ENCODE measurements around the gene RNPEPL1.

The RNPEPL1 gene

DNA sequence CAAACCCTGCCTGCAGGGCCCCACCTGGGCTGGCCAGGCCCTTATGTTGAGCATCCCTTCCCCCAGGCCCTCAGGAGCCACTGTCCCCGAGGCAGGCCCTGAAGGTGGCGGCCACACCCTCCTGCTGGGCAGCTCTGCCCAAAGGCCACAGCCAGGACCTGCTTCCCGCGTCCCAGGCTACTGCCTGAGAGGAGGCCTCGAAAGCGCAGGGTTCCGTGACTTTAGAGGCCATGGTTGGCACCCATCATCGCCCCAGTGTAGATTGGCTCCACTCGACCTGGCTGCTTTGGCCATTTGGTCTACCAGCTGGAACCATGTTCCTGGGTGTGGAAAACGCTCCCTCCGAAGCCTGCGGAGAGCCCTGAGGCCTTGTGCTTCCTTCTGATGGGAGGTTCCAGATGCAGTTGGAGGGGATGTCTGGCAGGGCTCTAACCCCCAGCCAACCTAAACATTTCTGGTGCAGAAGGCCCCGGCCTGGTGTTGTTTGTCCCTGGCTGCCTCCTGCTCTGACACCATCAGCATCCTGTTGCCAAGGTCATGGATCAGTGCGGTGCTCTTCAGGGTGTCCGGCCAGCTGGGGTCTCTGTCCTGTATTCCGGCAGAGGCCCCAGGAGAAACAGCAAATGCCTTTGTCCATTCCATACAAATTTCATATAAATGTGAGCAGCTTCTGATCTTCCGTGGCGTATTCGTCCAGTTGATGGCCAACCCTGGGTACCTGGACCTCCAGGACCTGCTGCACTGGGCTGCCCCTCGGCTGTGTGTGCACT, 33.0 kb downstream of the RNPEPL1 start:
- Histone ChIP-seq H3K27ac (ENCODE audit: low read length) (no peak overlapping the region), H3K27me3 (ENCODE audit: control insufficient read depth in 1 of 2, insufficient read depth in 2 of 2, low read length in 2 of 2) (no peaks in the 10 kb centered on the region), H3K36me3 (ENCODE audit: control insufficient read depth in 2 of 2, insufficient read depth in 2 of 2, low read length in 2 of 2) (peaks cover 0 to 10% of the 10 kb centered on the region in 2 donors), H3K4me3 (ENCODE audit: low read length in 2 of 2) (no peak overlapping the region), H3K9ac (ENCODE audit: low read length in 2 of 2) (no peak overlapping the region), H3K4me1 (ENCODE audit: control insufficient read depth, insufficient read depth, low read length) (peaks cover 13% of the 10 kb centered on the region), H3K9me3 (ENCODE audit: control insufficient read depth in 2 of 2, low read length in 2 of 2) (no peaks in the 10 kb centered on the region)

DNA sequence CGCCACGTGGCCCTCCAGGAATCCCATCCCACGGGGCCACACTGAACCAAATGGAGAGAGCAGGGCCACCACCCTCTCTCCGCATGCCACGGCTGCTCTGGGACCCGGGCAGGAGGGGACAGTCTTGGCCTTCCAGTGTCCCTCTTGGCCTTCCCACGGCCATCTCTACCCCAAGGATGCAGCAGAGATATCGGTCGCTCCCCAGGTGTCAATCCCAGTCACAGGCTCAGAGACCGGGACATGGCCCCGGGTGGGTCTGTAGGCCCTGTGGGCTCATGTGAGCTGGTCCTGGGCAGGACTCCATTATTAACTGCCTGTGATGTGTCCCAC, 33.5 kb downstream of the RNPEPL1 start:
- Histone ChIP-seq H3K36me3 (ENCODE audit: control insufficient read depth in 2 of 2, insufficient read depth in 2 of 2, low read length in 2 of 2) (peaks cover 0 to 10% of the 10 kb centered on the region in 2 donors), H3K4me3 (ENCODE audit: low read length in 2 of 2) (no peak overlapping the region), H3K27ac (ENCODE audit: low read length) (no peak overlapping the region), H3K4me1 (ENCODE audit: control insufficient read depth, insufficient read depth, low read length) (peaks cover 8% of the 10 kb centered on the region), H3K9me3 (ENCODE audit: control insufficient read depth in 2 of 2, low read length in 2 of 2) (no peaks in the 10 kb centered on the region), H3K27me3 (ENCODE audit: control insufficient read depth in 1 of 2, insufficient read depth in 2 of 2, low read length in 2 of 2) (no peaks in the 10 kb centered on the region), H3K9ac (ENCODE audit: low read length in 2 of 2) (no peak overlapping the region)

DNA sequence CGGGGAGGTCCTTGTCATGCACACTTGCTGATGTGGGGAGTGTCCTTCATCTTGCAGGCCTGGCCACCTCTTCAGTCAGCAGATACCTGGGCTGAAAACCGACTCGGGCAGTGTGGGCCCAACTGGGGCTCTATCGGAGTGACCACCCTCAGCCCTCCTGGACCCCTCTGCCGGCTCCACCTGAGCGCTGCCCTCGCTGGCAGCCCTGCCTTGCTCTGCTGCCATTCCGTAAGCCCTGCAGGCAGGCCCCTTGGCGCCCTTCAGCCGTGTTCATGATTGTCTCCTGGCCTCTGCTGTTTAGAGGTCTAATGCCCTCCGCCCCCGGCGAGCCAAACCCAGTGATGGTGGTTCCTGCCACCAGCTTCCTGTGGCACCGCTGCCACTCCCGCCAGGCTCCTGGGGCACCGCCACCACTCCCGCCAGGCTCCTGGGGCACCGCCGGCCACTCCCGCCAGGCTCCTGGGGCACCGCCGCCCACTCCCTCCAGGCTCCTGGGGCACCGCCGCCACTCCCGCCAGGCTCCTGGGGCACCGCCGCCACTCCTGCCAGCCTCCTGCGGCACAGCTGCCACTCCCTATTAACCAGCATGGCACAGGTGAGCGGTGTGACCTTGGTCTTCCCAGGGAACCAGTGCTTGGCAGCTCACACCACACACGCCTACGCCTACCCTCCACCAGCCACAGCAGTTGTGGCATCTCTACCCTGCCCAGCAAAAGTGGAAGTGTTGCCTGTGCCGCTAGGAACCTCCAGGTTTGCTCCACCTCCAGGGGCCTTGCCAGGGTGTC, 34.2 kb downstream of the RNPEPL1 start:
- Histone ChIP-seq H3K36me3 (ENCODE audit: control insufficient read depth in 2 of 2, insufficient read depth in 2 of 2, low read length in 2 of 2) (peaks cover 0 to 10% of the 10 kb centered on the region in 2 donors), H3K27ac (ENCODE audit: low read length) (no peak overlapping the region)

DNA sequence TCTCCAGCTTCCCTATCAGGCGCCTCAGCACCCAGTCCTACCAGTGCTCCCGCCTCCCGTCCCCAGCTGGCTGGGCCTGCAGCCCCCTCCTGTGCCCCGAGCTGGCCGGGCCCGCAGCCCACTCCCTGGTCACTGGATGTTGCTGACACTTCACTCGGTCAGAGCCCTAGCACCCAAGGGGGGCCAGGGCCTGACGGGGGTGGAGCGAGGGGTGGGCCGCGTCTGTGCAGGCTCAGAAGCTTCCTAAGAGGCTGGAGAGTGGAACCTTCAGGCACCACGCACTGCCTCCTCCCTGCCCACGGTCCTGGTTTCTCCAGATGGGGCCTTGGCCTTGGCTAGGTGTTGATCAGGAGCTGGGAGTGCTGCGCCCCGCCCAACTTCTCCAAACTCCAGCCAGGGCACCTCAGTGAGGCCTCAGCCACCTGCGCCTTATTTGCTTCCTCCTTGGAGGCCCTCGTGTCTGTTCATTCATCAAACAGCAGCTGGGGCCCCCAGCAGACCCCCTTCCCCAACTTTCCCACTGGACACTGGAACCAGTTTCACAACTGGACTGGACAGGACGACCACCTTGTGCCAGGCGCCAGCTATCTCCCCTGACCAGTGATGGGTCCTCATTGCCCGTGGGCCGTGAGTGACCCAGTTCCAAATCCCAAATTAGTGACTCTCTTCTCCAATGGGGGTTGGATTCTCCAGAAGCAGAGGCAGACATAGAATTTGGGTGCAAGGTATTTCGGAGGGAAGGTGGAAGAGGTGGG, 35.0 kb downstream of the RNPEPL1 start:
- Histone ChIP-seq H3K27me3 (ENCODE audit: control insufficient read depth in 1 of 2, insufficient read depth in 2 of 2, low read length in 2 of 2) (no peaks in the 10 kb centered on the region), H3K27ac (ENCODE audit: low read length) (no peak overlapping the region), H3K36me3 (ENCODE audit: control insufficient read depth in 2 of 2, insufficient read depth in 2 of 2, low read length in 2 of 2) (peaks cover 0 to 8% of the 10 kb centered on the region in 2 donors), H3K9me3 (ENCODE audit: control insufficient read depth in 2 of 2, low read length in 2 of 2) (no peaks in the 10 kb centered on the region), H3K9ac (ENCODE audit: low read length in 2 of 2) (no peak overlapping the region), H3K4me3 (ENCODE audit: low read length in 2 of 2) (no peak overlapping the region), H3K4me1 (ENCODE audit: control insufficient read depth, insufficient read depth, low read length) (peaks cover 2% of the 10 kb centered on the region)

More for the DNA sequence above, 34.2 kb downstream of the RNPEPL1 start:
- Histone ChIP-seq H3K4me3 (ENCODE audit: low read length in 2 of 2) (no peak overlapping the region), H3K27me3 (ENCODE audit: control insufficient read depth in 1 of 2, insufficient read depth in 2 of 2, low read length in 2 of 2) (no peaks in the 10 kb centered on the region), H3K9ac (ENCODE audit: low read length in 2 of 2) (no peak overlapping the region), H3K9me3 (ENCODE audit: control insufficient read depth in 2 of 2, low read length in 2 of 2) (no peaks in the 10 kb centered on the region), H3K4me1 (ENCODE audit: control insufficient read depth, insufficient read depth, low read length) (peaks cover 3% of the 10 kb centered on the region)

DNA sequence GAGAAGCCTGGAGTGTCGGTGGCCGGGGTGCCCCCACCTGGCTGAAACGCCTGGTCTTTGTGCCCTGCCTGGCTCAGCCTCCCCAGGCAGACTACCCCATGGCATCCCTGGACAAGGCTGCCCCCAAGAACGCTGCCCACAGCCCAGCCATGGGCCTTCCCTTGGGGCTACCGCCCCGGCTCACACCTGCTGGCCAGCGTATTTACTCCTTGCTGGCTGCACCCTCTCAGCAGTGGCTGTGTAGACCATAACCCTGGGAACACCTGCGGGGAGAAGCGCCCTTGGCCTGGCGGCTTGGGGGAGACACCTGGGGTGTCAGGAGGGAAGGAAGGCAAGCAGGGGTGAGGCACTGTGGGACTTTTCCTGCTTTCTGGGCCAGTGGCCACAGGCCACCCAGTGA, 35.6 kb downstream of the RNPEPL1 start:
- no peak overlapping the region for H3K4me3 ChIP-seq (ENCODE audit: low read length in 2 of 2)
- H3K27me3 ChIP-seq (ENCODE audit: control insufficient read depth in 1 of 2, insufficient read depth in 2 of 2, low read length in 2 of 2), result no peaks in the 10 kb centered on the region
- no peak overlapping the region for H3K27ac ChIP-seq (ENCODE audit: low read length)
- H3K4me1 ChIP-seq (ENCODE audit: control insufficient read depth, insufficient read depth, low read length), result no peaks in the 10 kb centered on the region
- no peak overlapping the region for H3K9ac ChIP-seq (ENCODE audit: low read length in 2 of 2)
- H3K36me3 ChIP-seq (ENCODE audit: control insufficient read depth in 2 of 2, insufficient read depth in 2 of 2, low read length in 2 of 2), result peaks cover 0 to 6% of the 10 kb centered on the region in 2 donors
- no peaks in the 10 kb centered on the region for H3K9me3 ChIP-seq (ENCODE audit: control insufficient read depth in 2 of 2, low read length in 2 of 2)

DNA sequence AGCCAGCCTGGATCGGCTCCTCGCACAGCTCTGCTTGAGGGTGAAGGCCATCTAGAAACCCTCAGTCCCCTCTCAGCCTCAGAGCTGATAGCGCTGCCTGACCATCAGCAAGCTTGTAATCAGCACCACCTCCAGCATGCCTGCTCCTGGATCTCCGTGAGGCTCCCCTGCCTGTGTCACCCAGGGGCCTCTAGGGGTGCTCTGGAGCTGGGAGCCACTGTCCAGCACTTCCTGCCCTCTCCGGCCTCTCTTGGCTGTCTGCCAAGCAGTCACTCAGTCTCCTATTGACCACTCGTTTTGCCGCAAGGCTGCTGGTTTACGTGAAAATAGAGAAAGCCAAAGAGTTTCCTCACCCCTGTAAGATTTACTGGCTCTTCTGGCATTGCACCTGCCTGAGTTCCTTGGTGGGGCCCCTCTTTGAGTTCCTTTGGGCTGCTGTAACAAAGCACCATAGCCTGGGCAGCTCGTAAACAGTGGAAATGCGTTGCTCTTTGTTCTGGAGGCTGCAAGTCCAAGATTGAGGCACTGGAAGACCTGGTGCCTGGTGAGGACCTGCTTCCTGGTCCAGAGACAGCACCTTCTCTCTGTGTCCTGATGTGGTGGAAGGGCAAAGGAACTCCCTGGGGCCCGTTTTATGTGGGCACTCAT, 36.1 kb downstream of the RNPEPL1 start:
- H3K36me3 ChIP-seq (ENCODE audit: control insufficient read depth in 2 of 2, insufficient read depth in 2 of 2, low read length in 2 of 2), result peaks cover 0 to 3% of the 10 kb centered on the region in 2 donors
- no peak overlapping the region for H3K9ac ChIP-seq (ENCODE audit: low read length in 2 of 2)
- H3K4me1 ChIP-seq (ENCODE audit: control insufficient read depth, insufficient read depth, low read length), result no peaks in the 10 kb centered on the region
- H3K9me3 ChIP-seq (ENCODE audit: control insufficient read depth in 2 of 2, low read length in 2 of 2), result no peaks in the 10 kb centered on the region
- no peaks in the 10 kb centered on the region for H3K27me3 ChIP-seq (ENCODE audit: control insufficient read depth in 1 of 2, insufficient read depth in 2 of 2, low read length in 2 of 2)
- H3K27ac ChIP-seq (ENCODE audit: low read length), result no peak overlapping the region
- no peak overlapping the region for H3K4me3 ChIP-seq (ENCODE audit: low read length in 2 of 2)

DNA sequence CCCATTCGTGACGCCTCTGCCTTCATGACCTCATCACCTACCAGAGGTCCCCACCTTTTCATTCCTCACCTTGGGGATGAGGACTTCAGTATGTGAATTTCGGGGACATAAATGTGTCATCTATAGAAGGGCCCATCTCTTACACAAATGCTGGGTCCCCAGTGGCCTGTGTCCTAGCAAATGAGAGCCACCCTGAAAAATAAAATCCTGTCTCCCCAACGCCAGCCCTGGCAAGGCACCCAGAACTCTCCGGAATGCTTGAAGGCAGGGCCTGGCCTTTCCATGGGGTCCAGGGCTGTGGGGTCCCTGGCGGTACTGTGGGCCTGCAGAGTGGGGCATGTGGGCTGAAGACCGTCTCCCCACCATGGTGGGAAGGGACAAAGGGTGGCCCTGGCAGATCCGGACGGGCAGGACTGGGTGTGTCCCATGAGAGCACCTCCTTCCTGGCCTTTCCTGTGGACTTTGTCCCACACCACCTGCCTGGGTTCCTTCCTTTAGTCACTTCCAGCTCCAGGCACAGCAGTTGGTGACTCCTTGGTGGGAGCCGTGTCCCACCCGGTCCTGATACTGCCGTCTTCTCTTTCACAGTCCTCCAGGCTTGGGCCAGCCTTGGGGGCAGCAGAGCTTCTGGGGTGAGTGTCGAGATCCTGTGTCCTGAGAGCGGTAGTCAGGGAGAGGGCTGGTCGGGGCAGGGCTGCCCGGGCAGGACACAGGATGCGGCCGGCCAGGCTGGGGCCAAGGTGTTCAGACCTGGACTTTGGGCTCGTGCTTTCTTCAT, 36.8 kb downstream of the RNPEPL1 start:
- H3K9me3 ChIP-seq (ENCODE audit: control insufficient read depth in 2 of 2, low read length in 2 of 2), result no peaks in the 10 kb centered on the region
- H3K36me3 ChIP-seq (ENCODE audit: control insufficient read depth in 2 of 2, insufficient read depth in 2 of 2, low read length in 2 of 2), result peaks cover 0 to 3% of the 10 kb centered on the region in 2 donors
- no peak overlapping the region for H3K4me3 ChIP-seq (ENCODE audit: low read length in 2 of 2)
- no peaks in the 10 kb centered on the region for H3K27me3 ChIP-seq (ENCODE audit: control insufficient read depth in 1 of 2, insufficient read depth in 2 of 2, low read length in 2 of 2)
- H3K27ac ChIP-seq (ENCODE audit: low read length), result no peak overlapping the region
- H3K9ac ChIP-seq (ENCODE audit: low read length in 2 of 2), result no peak overlapping the region
- no peaks in the 10 kb centered on the region for H3K4me1 ChIP-seq (ENCODE audit: control insufficient read depth, insufficient read depth, low read length)

DNA sequence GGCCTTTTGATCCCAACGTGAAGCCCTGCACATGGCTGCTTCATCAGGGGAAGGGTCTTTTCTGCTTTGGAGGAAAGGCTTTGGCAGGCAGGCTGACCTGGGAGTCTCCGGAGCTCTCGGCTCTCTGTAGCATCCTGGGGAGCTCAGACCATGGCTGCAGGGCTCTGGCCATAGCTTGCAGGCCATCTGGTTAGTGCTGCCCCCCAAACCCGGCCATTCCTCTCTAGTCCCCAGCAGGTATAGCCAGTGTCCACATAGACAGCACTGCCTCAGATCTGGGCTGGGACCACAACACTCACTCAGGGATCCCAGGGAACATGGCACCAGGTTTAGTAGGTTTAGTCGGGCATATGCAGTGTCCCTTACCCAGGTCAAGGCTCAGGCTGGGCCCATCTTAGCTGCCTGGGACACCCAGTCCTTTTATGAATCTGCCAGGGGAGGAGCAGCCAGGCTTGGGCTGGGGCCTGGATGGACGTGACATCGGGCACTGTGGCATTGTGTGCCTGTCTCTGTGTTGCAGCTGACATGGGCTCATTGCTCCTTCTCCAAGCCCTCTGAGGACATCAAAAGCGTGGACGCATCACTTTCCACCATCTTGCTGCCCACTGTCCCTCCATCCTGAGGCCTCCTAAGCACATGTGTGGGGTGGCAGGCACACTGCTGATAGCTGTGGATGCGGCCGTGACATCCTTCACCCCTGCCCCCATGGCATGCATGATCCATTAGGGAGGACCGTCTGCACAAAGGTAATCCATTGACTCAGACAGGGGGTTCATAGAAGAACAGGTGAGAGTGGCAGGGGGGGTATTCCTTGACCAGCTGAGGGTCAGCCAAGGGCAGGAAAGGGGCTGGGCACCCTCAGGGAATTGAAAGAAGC, 37.8 kb downstream of the RNPEPL1 start:
- Histone ChIP-seq H3K36me3 (ENCODE audit: control insufficient read depth in 2 of 2, insufficient read depth in 2 of 2, low read length in 2 of 2) (no peaks in the 10 kb centered on the region), H3K27me3 (ENCODE audit: control insufficient read depth in 1 of 2, insufficient read depth in 2 of 2, low read length in 2 of 2) (no peaks in the 10 kb centered on the region), H3K4me1 (ENCODE audit: control insufficient read depth, insufficient read depth, low read length) (no peaks in the 10 kb centered on the region), H3K27ac (ENCODE audit: low read length) (no peak overlapping the region), H3K4me3 (ENCODE audit: low read length in 2 of 2) (no peak overlapping the region), H3K9me3 (ENCODE audit: control insufficient read depth in 2 of 2, low read length in 2 of 2) (no peaks in the 10 kb centered on the region), H3K9ac (ENCODE audit: low read length in 2 of 2) (no peak overlapping the region)

DNA sequence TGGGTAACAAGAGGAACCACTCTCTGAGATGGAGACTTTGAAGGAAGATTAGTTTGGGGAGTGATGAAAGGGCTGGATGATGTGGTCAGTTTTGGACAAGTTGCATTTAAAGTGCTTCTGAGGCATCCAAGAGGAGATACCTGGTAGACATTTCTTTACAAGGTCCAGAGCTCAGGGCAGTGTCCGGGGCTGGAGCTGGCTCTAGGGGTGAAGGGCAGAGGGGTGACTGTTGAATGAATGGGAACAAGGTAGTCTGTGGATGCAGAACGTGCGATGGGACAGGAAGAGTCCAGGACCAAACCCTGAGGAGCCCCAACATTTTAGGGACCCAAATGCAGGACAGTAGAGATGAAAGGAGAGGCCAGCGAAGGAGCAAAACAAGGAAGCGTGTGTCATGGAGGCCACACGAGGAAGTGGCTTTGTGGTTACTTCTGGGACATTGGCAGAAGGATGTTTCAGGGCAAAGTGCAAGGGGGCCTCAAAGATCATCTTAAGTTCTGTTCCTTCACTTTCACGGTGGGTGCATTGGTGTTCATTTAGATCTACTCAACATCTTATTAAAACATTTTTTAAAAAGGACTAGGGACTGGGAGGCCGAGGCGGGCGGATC, 43.4 kb downstream of the RNPEPL1 start:
- Histone ChIP-seq H3K27ac (ENCODE audit: low read length) (no peak overlapping the region), H3K36me3 (ENCODE audit: control insufficient read depth in 2 of 2, insufficient read depth in 2 of 2, low read length in 2 of 2) (no peaks in the 10 kb centered on the region), H3K4me1 (ENCODE audit: control insufficient read depth, insufficient read depth, low read length) (no peaks in the 10 kb centered on the region), H3K9ac (ENCODE audit: low read length in 2 of 2) (no peak overlapping the region), H3K4me3 (ENCODE audit: low read length in 2 of 2) (no peak overlapping the region), H3K27me3 (ENCODE audit: control insufficient read depth in 1 of 2, insufficient read depth in 2 of 2, low read length in 2 of 2) (no peaks in the 10 kb centered on the region), H3K9me3 (ENCODE audit: control insufficient read depth in 2 of 2, low read length in 2 of 2) (no peaks in the 10 kb centered on the region)

All from stomach smooth muscle (tissue), 2 donors.